HL-60 (cell line): ENCODE results near the gene STX8.

Experiments
- CTCF ChIP-seq: IDR thresholded peaks from one replicate; pipeline ENCODE4 v1.5.1; 2011; ENCODE audit warnings: low read length, control low read depth, inconsistent platforms; ENCODE audit not compliant: insufficient read depth
- POLR2AphosphoS5 ChIP-seq: IDR thresholded peaks from 2 replicates; pipeline ENCODE4 v1.6.1; 2012; ENCODE audit warnings: low read depth
- REST ChIP-seq: IDR thresholded peaks from 2 replicates; pipeline ENCODE4 v1.6.1; 2012; ENCODE audit warnings: low read depth; ENCODE audit not compliant: insufficient replicate concordance
- SPI1 ChIP-seq: IDR thresholded peaks from 2 replicates; pipeline ENCODE4 v1.6.1; 2012; ENCODE audit warnings: low read depth, mild to moderate bottlenecking, borderline replicate concordance

- TF ChIP-seq CTCF (no peak), POLR2AphosphoS5 (no peak), SPI1 (no peak), REST (no peak)
Measured at GRCh38 chr17:9219631-9220397, 355.8 kb downstream of the STX8 start.
